ENCODE measurements around the gene CSMD2. TPM values are rescaled to one million over a fixed set of nuclear protein-coding genes. Genes with fewer than 3 reads are reported as not detected.

Gene CSMD2
- total and polyA plus RNA-seq, 2 donors (not counting 1 experiment from before 2014, with no cell fraction given), result 2.2 to 7.6 TPM

- no peak overlapping the region for H2AFZ ChIP-seq (ENCODE audit: low read length)
- no peaks in the 10 kb centered on the region for H3K4me1 ChIP-seq (ENCODE audit: control insufficient read depth, extremely low read depth, insufficient read depth, low read length)
- no peak for TF ChIP-seq EZH2 (IDR thresholded peaks at IDR 0.05; ENCODE audit: low read length, missing control alignments)
- TF ChIP-seq, protein P1, sequence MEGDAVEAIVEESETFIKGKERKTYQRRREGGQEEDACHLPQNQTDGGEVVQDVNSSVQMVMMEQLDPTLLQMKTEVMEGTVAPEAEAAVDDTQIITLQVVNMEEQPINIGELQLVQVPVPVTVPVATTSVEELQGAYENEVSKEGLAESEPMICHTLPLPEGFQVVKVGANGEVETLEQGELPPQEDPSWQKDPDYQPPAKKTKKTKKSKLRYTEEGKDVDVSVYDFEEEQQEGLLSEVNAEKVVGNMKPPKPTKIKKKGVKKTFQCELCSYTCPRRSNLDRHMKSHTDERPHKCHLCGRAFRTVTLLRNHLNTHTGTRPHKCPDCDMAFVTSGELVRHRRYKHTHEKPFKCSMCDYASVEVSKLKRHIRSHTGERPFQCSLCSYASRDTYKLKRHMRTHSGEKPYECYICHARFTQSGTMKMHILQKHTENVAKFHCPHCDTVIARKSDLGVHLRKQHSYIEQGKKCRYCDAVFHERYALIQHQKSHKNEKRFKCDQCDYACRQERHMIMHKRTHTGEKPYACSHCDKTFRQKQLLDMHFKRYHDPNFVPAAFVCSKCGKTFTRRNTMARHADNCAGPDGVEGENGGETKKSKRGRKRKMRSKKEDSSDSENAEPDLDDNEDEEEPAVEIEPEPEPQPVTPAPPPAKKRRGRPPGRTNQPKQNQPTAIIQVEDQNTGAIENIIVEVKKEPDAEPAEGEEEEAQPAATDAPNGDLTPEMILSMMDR (conservative IDR thresholded peaks at IDR 0.05 in 1 of 2, IDR thresholded peaks at IDR 0.05 in 1 of 2; ENCODE audit: low read depth in 1 of 2, low read length in 2 of 2), result no peak
- no peaks in the 10 kb centered on the region for H3K79me2 ChIP-seq (ENCODE audit: control insufficient read depth, insufficient read depth, low read length)
- no peak overlapping the region for H3K27ac ChIP-seq (ENCODE audit: insufficient read depth, low read length)
- H3K4me2 ChIP-seq (ENCODE audit: extremely low read depth, insufficient read depth, low read length), result no peak overlapping the region
- no peaks in the 10 kb centered on the region for H3K9me3 ChIP-seq (ENCODE audit: control insufficient read depth, insufficient read depth, low read depth, low read length)
- H3K36me3 ChIP-seq (ENCODE audit: control insufficient read depth, insufficient read depth, low read length), result no peaks in the 10 kb centered on the region
- H3K27me3 ChIP-seq (ENCODE audit: control insufficient read depth, insufficient read depth, low read length), result no peaks in the 10 kb centered on the region
- H3K9ac ChIP-seq (ENCODE audit: insufficient read depth, low read length), result no peak overlapping the region
- H3K4me3 ChIP-seq (replicated peaks in 1 of 4; ENCODE audit: control extremely low read depth in 1 of 4, insufficient read depth in 1 of 4, low read depth in 3 of 4, low read length in 4 of 4), result no peak overlapping the region
- DNase-seq (ENCODE audit: low read depth in 2 of 2), result no peak
- no peaks in the 10 kb centered on the region for H4K20me1 ChIP-seq (ENCODE audit: control insufficient read depth, extremely low read depth, insufficient read depth, low read length)
These were observed 341.2 kb downstream of the CSMD2 start for GRCh38 chr1:33823830-33824229.

DNA sequence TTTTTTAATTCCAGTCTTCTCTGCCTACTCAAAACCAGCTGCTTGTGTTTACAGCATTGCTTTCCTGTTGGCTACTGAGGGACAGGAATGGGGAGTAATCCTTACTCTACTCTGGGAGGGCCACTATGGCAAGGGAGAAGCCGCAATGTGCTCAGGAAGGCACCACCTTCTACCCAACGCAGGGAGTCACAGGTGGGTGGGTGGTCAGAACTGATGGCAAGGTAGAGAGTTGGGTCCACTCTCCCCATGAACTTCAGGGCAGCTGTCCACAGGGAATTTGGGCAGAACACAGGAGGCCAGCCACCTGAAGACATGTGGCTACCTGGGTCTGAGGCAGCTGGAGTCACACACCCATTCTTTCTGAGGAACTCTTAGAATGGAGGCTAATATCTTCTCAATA, 341.6 kb downstream of the CSMD2 start:
- H3K9ac ChIP-seq (ENCODE audit: insufficient read depth, low read length), result no peak overlapping the region
- no peaks in the 10 kb centered on the region for H3K36me3 ChIP-seq (ENCODE audit: control insufficient read depth, insufficient read depth, low read length)
- no peak overlapping the region for H3K27ac ChIP-seq (ENCODE audit: insufficient read depth, low read length)
- TF ChIP-seq, protein P1 (conservative IDR thresholded peaks at IDR 0.05 in 1 of 2, IDR thresholded peaks at IDR 0.05 in 1 of 2; ENCODE audit: low read depth in 1 of 2, low read length in 2 of 2), result no peak
- TF ChIP-seq EZH2 (IDR thresholded peaks at IDR 0.05; ENCODE audit: low read length, missing control alignments), result no peak
- no peaks in the 10 kb centered on the region for H3K4me1 ChIP-seq (ENCODE audit: control insufficient read depth, extremely low read depth, insufficient read depth, low read length)
- H4K20me1 ChIP-seq (ENCODE audit: control insufficient read depth, extremely low read depth, insufficient read depth, low read length), result no peaks in the 10 kb centered on the region
- no peak for DNase-seq (ENCODE audit: low read depth in 2 of 2)
- no peak overlapping the region for H3K4me3 ChIP-seq (replicated peaks in 1 of 4; ENCODE audit: control extremely low read depth in 1 of 4, insufficient read depth in 1 of 4, low read depth in 3 of 4, low read length in 4 of 4)
- no peaks in the 10 kb centered on the region for H3K9me3 ChIP-seq (ENCODE audit: control insufficient read depth, insufficient read depth, low read depth, low read length)
- no peaks in the 10 kb centered on the region for H3K79me2 ChIP-seq (ENCODE audit: control insufficient read depth, insufficient read depth, low read length)
- no peak overlapping the region for H3K4me2 ChIP-seq (ENCODE audit: extremely low read depth, insufficient read depth, low read length)
- no peak overlapping the region for H2AFZ ChIP-seq (ENCODE audit: low read length)
- no peaks in the 10 kb centered on the region for H3K27me3 ChIP-seq (ENCODE audit: control insufficient read depth, insufficient read depth, low read length)

DNA sequence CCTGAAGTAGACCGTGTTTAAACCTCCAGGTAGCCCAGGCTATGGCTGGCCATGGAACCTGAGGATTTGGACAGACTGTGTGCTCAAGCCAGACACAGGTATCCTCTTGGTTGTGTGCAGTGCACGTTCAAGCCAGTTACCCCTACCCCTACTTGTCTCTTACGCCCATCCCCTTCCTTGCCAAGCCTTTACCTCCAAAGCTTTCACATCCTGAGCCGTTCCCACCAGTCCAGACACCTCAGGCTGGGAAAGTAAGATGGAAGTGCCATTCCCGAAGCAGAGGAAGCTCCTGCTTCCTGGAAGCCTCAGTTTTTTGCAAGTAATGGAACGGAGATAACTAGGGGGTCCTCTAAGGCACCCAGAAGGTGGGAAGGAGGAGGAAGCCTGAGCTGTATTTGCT, 342.6 kb downstream of the CSMD2 start:
- Histone ChIP-seq H3K27ac (ENCODE audit: insufficient read depth, low read length) (no peak overlapping the region), H3K9me3 (ENCODE audit: control insufficient read depth, insufficient read depth, low read depth, low read length) (no peaks in the 10 kb centered on the region), H3K4me2 (ENCODE audit: extremely low read depth, insufficient read depth, low read length) (no peak overlapping the region), H2AFZ (ENCODE audit: low read length) (no peak overlapping the region), H3K4me3 (replicated peaks in 1 of 4; ENCODE audit: control extremely low read depth in 1 of 4, insufficient read depth in 1 of 4, low read depth in 3 of 4, low read length in 4 of 4) (no peak overlapping the region), H3K79me2 (ENCODE audit: control insufficient read depth, insufficient read depth, low read length) (no peaks in the 10 kb centered on the region), H3K27me3 (ENCODE audit: control insufficient read depth, insufficient read depth, low read length) (no peaks in the 10 kb centered on the region), H3K4me1 (ENCODE audit: control insufficient read depth, extremely low read depth, insufficient read depth, low read length) (no peaks in the 10 kb centered on the region), H3K9ac (ENCODE audit: insufficient read depth, low read length) (no peak overlapping the region), H4K20me1 (ENCODE audit: control insufficient read depth, extremely low read depth, insufficient read depth, low read length) (no peaks in the 10 kb centered on the region), H3K36me3 (ENCODE audit: control insufficient read depth, insufficient read depth, low read length) (no peaks in the 10 kb centered on the region)
- DNase-seq (ENCODE audit: low read depth in 2 of 2), result no peak
- TF ChIP-seq, protein P1 (conservative IDR thresholded peaks at IDR 0.05 in 1 of 2, IDR thresholded peaks at IDR 0.05 in 1 of 2; ENCODE audit: low read depth in 1 of 2, low read length in 2 of 2), result no peak
- no peak for TF ChIP-seq EZH2 (IDR thresholded peaks at IDR 0.05; ENCODE audit: low read length, missing control alignments)
